Endothelial cell (in vitro differentiated cells): ENCODE results near the gene MYMK. TPM values are rescaled to one million over a fixed set of nuclear protein-coding genes. Genes with fewer than 3 reads are reported as not detected.

Experiments used
- DNase-seq: peaks from one replicate; pipeline ENCODE4 v3.0.0; 2021; ENCODE audit warnings: low spot score
- H3K27ac Mint-ChIP-seq: one replicate; pipeline ENCODE4 v1.8.0; 2021; ENCODE audit warnings: mixed read lengths, inconsistent platforms; ENCODE audit not compliant: unreplicated experiment
- H3K27me3 Mint-ChIP-seq: one replicate; pipeline ENCODE4 v1.8.0; 2021; ENCODE audit warnings: mild to moderate bottlenecking, moderate library complexity, mixed read lengths, inconsistent platforms; ENCODE audit not compliant: unreplicated experiment
- H3K36me3 Mint-ChIP-seq: one replicate; pipeline ENCODE4 v1.8.0; 2021; ENCODE audit warnings: mild to moderate bottlenecking, low read depth, mixed read lengths, inconsistent platforms; ENCODE audit not compliant: unreplicated experiment
- H3K4me1 Mint-ChIP-seq: one replicate; pipeline ENCODE4 v1.8.0; 2021; ENCODE audit warnings: mild to moderate bottlenecking, mixed read lengths, inconsistent platforms; ENCODE audit not compliant: unreplicated experiment
- H3K4me3 Mint-ChIP-seq: one replicate; pipeline ENCODE4 v1.8.0; 2021; ENCODE audit warnings: mild to moderate bottlenecking, mixed read lengths, inconsistent platforms; ENCODE audit not compliant: unreplicated experiment
- H3K9me3 Mint-ChIP-seq: one replicate; pipeline ENCODE4 v1.8.0; 2021; ENCODE audit warnings: mixed read lengths, inconsistent platforms; ENCODE audit not compliant: unreplicated experiment
- total RNA-seq: library from RNA; stranded (reverse); fragmentation: NEBNext Ultra II Directional; extraction: Animal tissue kit (Norgen Biotek cat#: 25700); gene quantifications from one replicate; pipeline ENCODE4 v1.2.1, GENCODE V29; 2021; ENCODE audit not compliant: unreplicated experiment
- TF ChIP-seq, protein P1 (sequence below): fragments of 200-600 bp; sonication (generic); IDR thresholded peaks from one replicate; pipeline ENCODE4 v1.5.0; 2021; ENCODE audit warnings: antibody characterized with exemption; ENCODE audit not compliant: unreplicated experiment

MYMK gene
- total RNA-seq, 1 donor from 2014 or later = not detected

DNA sequence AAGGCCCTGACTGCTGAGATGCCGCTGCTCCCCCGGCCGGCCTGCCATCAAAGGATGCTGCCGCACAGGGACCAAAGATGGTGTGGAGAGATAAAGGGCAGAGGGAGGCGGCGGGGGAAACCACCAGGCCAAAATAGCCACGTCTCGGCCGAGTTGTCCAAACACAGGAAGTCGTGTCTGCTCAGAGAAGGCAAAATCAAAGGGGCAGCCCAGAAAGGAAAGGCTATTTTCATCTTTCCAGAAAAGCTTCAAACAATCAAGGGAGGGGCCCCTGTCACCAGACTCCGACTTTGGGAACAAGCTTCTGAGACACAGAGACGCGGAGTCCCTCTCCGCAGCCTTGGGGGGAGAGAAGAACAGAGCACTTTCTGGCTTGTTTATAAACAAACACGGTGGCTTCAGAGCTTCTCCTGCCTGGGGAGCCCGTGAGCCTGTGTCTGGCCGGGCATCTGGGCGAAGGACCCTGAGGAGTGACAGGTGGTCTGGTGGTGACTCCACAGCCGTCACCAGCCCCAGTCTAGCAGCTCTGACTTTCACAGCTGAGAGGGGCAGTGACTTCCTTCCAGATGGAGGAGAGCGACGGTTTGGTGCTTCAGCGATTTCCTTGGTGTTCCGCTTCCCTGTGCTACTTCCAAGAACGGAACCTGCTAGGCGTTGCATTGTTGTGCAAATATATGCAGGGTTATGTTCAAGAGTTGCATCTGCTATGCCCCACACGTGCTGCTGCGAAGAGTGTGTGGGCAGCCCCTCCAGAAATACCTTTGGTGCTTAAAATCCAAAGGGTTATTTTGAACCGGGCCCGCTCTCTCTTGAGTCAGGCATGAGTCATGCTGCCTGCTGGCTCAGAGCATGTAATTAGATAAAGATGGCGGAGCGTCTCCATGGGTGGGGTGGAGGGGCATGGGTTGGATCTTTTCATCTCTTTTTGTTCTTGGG is 33.7 kb upstream of the MYMK start:
- DNase-seq = peak; percentile 72
- TF ChIP-seq, protein P1, sequence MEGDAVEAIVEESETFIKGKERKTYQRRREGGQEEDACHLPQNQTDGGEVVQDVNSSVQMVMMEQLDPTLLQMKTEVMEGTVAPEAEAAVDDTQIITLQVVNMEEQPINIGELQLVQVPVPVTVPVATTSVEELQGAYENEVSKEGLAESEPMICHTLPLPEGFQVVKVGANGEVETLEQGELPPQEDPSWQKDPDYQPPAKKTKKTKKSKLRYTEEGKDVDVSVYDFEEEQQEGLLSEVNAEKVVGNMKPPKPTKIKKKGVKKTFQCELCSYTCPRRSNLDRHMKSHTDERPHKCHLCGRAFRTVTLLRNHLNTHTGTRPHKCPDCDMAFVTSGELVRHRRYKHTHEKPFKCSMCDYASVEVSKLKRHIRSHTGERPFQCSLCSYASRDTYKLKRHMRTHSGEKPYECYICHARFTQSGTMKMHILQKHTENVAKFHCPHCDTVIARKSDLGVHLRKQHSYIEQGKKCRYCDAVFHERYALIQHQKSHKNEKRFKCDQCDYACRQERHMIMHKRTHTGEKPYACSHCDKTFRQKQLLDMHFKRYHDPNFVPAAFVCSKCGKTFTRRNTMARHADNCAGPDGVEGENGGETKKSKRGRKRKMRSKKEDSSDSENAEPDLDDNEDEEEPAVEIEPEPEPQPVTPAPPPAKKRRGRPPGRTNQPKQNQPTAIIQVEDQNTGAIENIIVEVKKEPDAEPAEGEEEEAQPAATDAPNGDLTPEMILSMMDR = no peak
- Mint-ChIP-seq H3K27me3 (peaks cover 7% of the 10 kb centered on the region), H3K4me3 (peak overlapping the region; percentile 38), H3K9me3 (no peaks in the 10 kb centered on the region), H3K27ac (peak overlapping the region; percentile 80), H3K4me1 (peaks cover 34% of the 10 kb centered on the region), H3K36me3 (peaks cover 8% of the 10 kb centered on the region)

DNA sequence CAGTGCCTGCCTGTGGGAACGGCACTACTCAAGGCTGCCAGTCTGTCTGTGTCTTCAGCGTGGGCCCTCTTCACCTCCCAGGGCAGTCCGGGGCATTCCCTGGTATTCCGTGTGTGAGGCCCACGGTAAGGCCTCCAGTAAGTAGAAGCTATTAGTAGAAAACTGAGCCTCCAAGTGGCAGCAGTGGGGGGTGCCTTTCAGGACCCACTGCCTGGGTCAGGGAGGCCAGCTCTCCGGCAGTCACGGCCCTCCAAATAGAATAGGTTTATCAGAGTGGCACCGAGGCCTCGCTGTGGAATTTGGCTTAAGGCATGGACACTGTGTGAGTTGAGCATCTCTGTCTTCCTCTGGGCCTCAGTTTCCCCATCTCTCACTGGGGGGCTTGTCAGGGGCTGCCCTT is 32.8 kb upstream of the MYMK start:
- no peak overlapping the region for H3K4me3 Mint-ChIP-seq
- peaks cover 7% of the 10 kb centered on the region for H3K27me3 Mint-ChIP-seq
- no peak overlapping the region for H3K27ac Mint-ChIP-seq
- no peaks in the 10 kb centered on the region for H3K9me3 Mint-ChIP-seq
- H3K36me3 Mint-ChIP-seq = peaks cover 8% of the 10 kb centered on the region
- peaks cover 32% of the 10 kb centered on the region for H3K4me1 Mint-ChIP-seq
- DNase-seq = no peak
- TF ChIP-seq, protein P1 = no peak

DNA sequence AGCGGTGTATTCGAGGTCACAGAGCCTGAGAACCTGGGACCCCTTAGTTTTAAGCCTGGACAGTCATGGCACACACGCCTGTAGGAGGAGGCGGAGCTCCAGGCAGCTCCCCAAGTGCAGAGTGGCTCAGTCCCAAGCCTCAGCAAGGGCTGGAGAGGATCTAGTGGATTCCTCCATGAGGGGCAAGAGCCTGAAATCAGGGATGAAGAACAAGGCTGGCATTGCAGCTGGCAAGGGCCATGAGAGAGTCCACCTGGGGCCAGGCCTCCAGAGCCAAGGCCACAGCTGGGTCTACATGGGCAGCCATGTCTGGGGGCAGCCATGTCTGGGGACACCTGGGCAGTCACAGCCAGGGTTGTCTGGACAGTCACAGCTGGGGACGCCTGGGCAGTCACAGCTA is 31.6 kb upstream of the MYMK start:
- DNase-seq = no peak
- H3K4me3 Mint-ChIP-seq = no peak overlapping the region
- H3K4me1 Mint-ChIP-seq = peaks cover 32% of the 10 kb centered on the region
- H3K27me3 Mint-ChIP-seq = peaks cover 5% of the 10 kb centered on the region
- TF ChIP-seq, protein P1 = no peak
- H3K27ac Mint-ChIP-seq = no peak overlapping the region
- no peaks in the 10 kb centered on the region for H3K9me3 Mint-ChIP-seq
- H3K36me3 Mint-ChIP-seq = peaks cover 4% of the 10 kb centered on the region

DNA sequence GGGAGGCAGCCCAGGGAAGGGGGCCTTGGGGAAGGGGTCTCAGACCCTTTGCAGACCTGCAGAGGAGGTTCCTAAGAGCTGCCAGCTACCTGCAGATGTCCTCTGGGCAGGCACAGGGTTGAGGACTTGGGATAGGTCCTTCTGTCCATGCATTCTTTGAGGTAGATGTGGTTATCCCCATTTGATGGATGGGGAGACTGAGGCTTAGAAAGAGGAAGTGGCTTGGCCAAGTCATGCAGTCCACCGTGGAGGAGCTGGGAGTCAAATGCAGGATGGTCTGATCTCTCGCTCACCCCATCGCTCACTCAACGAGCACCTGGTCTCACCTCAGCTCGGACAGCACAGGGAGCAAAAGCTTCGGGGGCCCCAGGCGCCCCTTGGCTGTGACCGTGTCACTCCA is 30.0 kb upstream of the MYMK start:
- Mint-ChIP-seq H3K27me3 (peaks cover 2% of the 10 kb centered on the region), H3K4me1 (peaks cover 29% of the 10 kb centered on the region), H3K4me3 (no peak overlapping the region), H3K36me3 (peaks cover 4% of the 10 kb centered on the region), H3K27ac (no peak overlapping the region), H3K9me3 (no peaks in the 10 kb centered on the region)
- DNase-seq = no peak
- TF ChIP-seq, protein P1 = no peak
